Activated B cell treated with CpG ODN at 0.5 μM for 24 hours (primary cell): ENCODE results near the gene TMEM132D. TPM values are rescaled to one million over a fixed set of nuclear protein-coding genes. Genes with fewer than 3 reads are reported as not detected.

ENCODE experiments used
- ATAC-seq: fragments of 200-7000 bp; cut with Tn5 transposase; one replicate; pipeline ENCODE4 v1.10.0; 2021; ENCODE audit warnings: low read depth, mild to moderate bottlenecking, moderate library complexity
- CTCF ChIA-PET: fragments of 350-600 bp; sonication (Branson Sonifier 250); formaldehyde crosslinking; loops from one replicate; lab custom pipeline; 2021; ENCODE audit warnings: antibody characterized with exemption; lab: Charles Lee
- POLR2A ChIA-PET: fragments of 350-600 bp; sonication (Branson Sonifier 250); formaldehyde crosslinking; loops from one replicate; lab custom pipeline; 2021; ENCODE audit warnings: antibody characterized with exemption; lab: Charles Lee
- DNase-seq: peaks from one replicate; pipeline ENCODE4 v3.0.0; 2022
- H3K27ac Mint-ChIP-seq: one replicate; pipeline ENCODE4 v1.8.0; 2020; ENCODE audit warnings: mixed read lengths
- H3K27me3 Mint-ChIP-seq: one replicate; pipeline ENCODE4 v1.8.0; 2021; ENCODE audit warnings: mixed read lengths
- H3K36me3 Mint-ChIP-seq: one replicate; pipeline ENCODE4 v1.8.0; 2021; ENCODE audit warnings: low read depth, mixed read lengths
- H3K4me1 Mint-ChIP-seq: one replicate; pipeline ENCODE4 v1.8.0; 2021; ENCODE audit warnings: mixed read lengths
- H3K4me3 Mint-ChIP-seq: one replicate; pipeline ENCODE4 v1.8.0; 2020; ENCODE audit warnings: mild to moderate bottlenecking, mixed read lengths
- H3K9me3 Mint-ChIP-seq: one replicate; pipeline ENCODE4 v1.8.0; 2020; ENCODE audit warnings: mixed read lengths
- intact Hi-C: fragments of 100-400 bp; cut with micrococcal nuclease; formaldehyde crosslinking; loops from one replicate; pipeline ENCODE4 v1.15.1; 2024
- total RNA-seq: library from RNA; stranded (reverse); gene quantifications from 2 replicates; pipeline ENCODE4 v1.2.3, GENCODE V29; 2022
- TF ChIP-seq, protein P1 (sequence below): fragments of 200-600 bp; IDR thresholded peaks from one replicate; pipeline ENCODE4 v1.8.0; 2022; ENCODE audit warnings: antibody characterized with exemption, mild to moderate bottlenecking

The TMEM132D gene
- total RNA-seq, 1 donor from 2014 or later, result not detected

DNA sequence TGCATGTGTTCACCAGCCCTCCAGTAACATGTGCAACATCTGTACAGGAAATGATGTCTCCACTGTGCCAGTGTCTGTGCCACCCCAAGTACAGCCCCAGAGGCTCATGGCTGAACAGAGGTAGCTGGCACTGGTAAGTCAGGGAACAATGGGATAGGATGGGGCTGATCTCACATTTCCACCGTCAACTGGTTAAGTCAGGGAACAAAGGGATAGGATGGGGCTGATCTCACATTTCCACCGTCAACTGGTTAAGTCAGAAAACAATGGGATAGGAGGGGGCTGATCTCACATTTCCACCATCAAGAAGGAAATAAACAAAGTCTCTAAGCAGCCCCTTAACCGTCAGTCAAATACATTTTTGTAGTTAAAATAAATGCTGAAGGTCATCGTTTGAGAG lies 246.6 kb downstream of the TMEM132D start:
- ATAC-seq, result no peak
- Mint-ChIP-seq H3K27ac (no peak overlapping the region), H3K4me3 (no peak overlapping the region), H3K4me1 (no peaks in the 10 kb centered on the region), H3K36me3 (no peaks in the 10 kb centered on the region), H3K9me3 (peaks cover 9% of the 10 kb centered on the region), H3K27me3 (no peaks in the 10 kb centered on the region)
- ChIA-PET POLR2A (no interaction called here), CTCF (no interaction called here)
- TF ChIP-seq, protein P1, sequence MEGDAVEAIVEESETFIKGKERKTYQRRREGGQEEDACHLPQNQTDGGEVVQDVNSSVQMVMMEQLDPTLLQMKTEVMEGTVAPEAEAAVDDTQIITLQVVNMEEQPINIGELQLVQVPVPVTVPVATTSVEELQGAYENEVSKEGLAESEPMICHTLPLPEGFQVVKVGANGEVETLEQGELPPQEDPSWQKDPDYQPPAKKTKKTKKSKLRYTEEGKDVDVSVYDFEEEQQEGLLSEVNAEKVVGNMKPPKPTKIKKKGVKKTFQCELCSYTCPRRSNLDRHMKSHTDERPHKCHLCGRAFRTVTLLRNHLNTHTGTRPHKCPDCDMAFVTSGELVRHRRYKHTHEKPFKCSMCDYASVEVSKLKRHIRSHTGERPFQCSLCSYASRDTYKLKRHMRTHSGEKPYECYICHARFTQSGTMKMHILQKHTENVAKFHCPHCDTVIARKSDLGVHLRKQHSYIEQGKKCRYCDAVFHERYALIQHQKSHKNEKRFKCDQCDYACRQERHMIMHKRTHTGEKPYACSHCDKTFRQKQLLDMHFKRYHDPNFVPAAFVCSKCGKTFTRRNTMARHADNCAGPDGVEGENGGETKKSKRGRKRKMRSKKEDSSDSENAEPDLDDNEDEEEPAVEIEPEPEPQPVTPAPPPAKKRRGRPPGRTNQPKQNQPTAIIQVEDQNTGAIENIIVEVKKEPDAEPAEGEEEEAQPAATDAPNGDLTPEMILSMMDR, result no peak
- DNase-seq, result no peak
- intact Hi-C loops, result no loop called here

DNA sequence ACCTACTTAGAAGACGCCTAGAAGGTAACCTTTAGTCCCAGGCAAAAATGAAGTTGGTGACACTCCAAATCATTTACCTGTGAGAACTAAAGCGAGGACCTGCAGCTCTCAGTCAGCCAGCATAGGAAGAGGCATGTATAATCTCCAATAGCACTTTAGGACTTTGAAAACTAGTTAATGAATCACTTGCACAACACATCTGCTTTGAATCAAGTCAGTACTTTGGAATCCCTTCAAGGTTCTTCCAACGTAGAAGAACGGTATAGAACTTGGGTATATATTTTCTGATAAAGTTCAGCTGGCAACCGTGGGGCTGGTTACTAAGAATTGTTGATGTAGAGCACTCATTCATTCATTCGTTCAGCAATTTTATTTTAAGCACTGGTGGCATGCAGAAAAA lies 251.9 kb downstream of the TMEM132D start:
- Mint-ChIP-seq H3K4me1 (no peaks in the 10 kb centered on the region), H3K27ac (no peak overlapping the region), H3K27me3 (no peaks in the 10 kb centered on the region), H3K9me3 (peaks cover 9% of the 10 kb centered on the region), H3K36me3 (no peaks in the 10 kb centered on the region), H3K4me3 (no peak overlapping the region)
- TF ChIP-seq, protein P1, result no peak
- no peak for ATAC-seq
- no peak for DNase-seq
- ChIA-PET POLR2A (no interaction called here), CTCF (no interaction called here)
- intact Hi-C loops, result no loop called here

DNA sequence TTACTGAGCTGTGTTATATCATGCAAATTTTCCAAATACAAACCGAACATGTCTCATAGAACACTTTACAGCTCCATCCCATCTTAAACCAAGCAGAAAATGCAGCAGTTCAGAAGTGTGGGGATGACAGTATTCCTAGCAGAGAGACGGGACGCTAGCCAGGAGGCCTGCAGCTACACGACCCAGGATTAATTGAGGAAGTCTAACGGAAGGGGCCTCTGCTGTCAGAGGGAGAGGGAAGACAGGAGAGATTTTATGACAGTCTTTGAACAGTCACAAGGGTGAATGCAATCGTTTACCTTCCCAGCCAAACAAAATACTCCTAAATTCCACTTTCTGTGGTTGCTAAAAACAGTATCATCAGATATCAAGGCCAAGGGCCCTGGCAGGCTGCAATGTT lies 261.9 kb downstream of the TMEM132D start:
- intact Hi-C loops, result no loop called here
- ChIA-PET CTCF (no interaction called here), POLR2A (interaction anchor here (0.6 kb wide), 1 partner anchor 160 kb away, joined by 3 read pairs; no protein-coding TSS in a partner anchor)
- no peak overlapping the region for H3K27ac Mint-ChIP-seq
- no peaks in the 10 kb centered on the region for H3K36me3 Mint-ChIP-seq
- H3K9me3 Mint-ChIP-seq, result peaks cover 2% of the 10 kb centered on the region
- no peak for DNase-seq
- no peaks in the 10 kb centered on the region for H3K27me3 Mint-ChIP-seq
- TF ChIP-seq, protein P1, result no peak
- no peaks in the 10 kb centered on the region for H3K4me1 Mint-ChIP-seq
- H3K4me3 Mint-ChIP-seq, result no peak overlapping the region
- no peak for ATAC-seq

DNA sequence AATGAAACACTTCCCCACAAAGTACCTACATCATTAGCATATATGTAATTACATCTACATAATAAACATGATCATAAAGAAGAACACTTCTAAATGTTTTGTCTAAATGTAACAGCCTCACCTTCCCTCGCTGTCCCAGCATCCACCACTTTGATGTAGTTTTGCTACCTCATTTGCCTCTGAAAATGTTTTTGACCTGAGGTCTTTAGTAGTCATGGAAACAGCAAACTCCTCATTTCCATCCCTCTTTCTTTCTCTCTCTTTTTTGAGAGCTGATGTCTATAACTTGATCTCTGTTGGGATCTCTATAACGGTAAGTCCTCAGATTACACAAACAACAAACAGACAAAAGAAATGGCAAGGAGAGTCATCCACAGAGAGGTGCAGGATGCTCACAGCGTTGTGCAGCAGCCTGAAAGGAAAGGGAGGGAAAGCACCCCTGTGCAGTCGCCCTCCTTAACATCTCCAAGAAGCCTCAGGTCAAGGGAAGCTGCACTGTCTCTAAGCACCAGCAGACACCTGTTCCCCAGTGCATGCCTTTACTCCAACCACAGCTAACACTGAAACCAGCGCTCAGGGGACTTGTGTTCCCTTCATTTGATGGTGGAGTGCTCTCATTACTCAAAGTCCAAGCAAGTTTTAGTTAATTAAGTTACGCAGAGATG lies 268.7 kb downstream of the TMEM132D start:
- no peak for DNase-seq
- Mint-ChIP-seq H3K4me3 (no peak overlapping the region), H3K36me3 (no peaks in the 10 kb centered on the region), H3K27me3 (no peaks in the 10 kb centered on the region), H3K27ac (no peak overlapping the region), H3K9me3 (no peaks in the 10 kb centered on the region), H3K4me1 (no peaks in the 10 kb centered on the region)
- POLR2A ChIA-PET, result no interaction called here
- intact Hi-C loops, result no loop called here
- CTCF ChIA-PET, result no interaction called here
- ATAC-seq, result no peak
- TF ChIP-seq, protein P1, result no peak

DNA sequence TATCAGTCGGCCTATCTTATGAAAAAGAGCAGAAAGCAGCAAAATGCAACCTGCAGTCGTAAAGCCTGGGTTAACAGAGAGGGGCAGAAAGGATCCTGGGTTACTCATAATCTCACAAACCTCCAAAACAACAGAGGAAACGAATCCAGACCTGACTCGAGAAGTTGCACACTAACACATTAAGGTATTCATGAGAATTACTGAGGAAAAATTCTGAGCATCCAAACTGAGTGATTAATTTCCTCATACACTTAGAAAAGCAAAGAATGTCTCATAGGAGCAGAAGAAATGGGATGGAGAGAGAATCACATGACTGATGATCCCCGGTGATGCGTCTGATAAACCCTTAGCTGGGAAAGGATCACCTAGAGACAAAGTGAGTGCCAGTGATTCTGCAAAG lies 272.5 kb downstream of the TMEM132D start:
- intact Hi-C loops, result no loop called here
- Mint-ChIP-seq H3K27ac (no peak overlapping the region), H3K27me3 (no peaks in the 10 kb centered on the region), H3K4me1 (no peaks in the 10 kb centered on the region), H3K36me3 (no peaks in the 10 kb centered on the region), H3K4me3 (no peak overlapping the region), H3K9me3 (no peaks in the 10 kb centered on the region)
- DNase-seq (no peak), ATAC-seq (no peak)
- CTCF ChIA-PET, result no interaction called here
- TF ChIP-seq, protein P1, result no peak
- POLR2A ChIA-PET, result no interaction called here
